ENCODE results near the gene CNOT2. TPM values are rescaled to one million over a fixed set of nuclear protein-coding genes. Genes with fewer than 3 reads are reported as not detected.

CNOT2 gene
- total RNA-seq, 1 experiment from 2014 or later: 64.7 TPM

GRCh38 chr12:70372881-70373280, 129.6 kb downstream of the CNOT2 start:
- Mint-ChIP-seq H3K4me1 (peaks cover 12% of the 10 kb centered on the region), H3K27ac (no peak overlapping the region), H3K36me3 (peaks cover 54% of the 10 kb centered on the region), H3K9me3 (peaks cover 15% of the 10 kb centered on the region), H3K27me3 (ENCODE audit: low read depth) (no peaks in the 10 kb centered on the region), H3K4me3 (no peak overlapping the region)
- DNase-seq (ENCODE audit: low spot score): no peak
- CTCF ChIA-PET: interaction anchor here (0.5 kb wide), 1 partner anchor 28 kb away, joined by 3 read pairs; no protein-coding TSS in a partner anchor
- ATAC-seq: no peak
- TF ChIP-seq ELF4 (CRISPR knock-in tag; IDR thresholded peaks at IDR 0.05; ENCODE audit: low read depth): no peak
- no peak for TF ChIP-seq TP53 (CRISPR knock-in tag; IDR thresholded peaks at IDR 0.05)
- TF ChIP-seq FOXP4 (CRISPR knock-in tag; IDR thresholded peaks at IDR 0.05): no peak
- no peak for TF ChIP-seq USF1 (CRISPR knock-in tag; IDR thresholded peaks at IDR 0.05)
- no peak for TF ChIP-seq AR (CRISPR knock-in tag; IDR thresholded peaks at IDR 0.05)
- no peak for TF ChIP-seq FOXJ3 (CRISPR knock-in tag; IDR thresholded peaks at IDR 0.05; ENCODE audit: borderline replicate concordance)
- TF ChIP-seq GRHL2 (CRISPR knock-in tag; IDR thresholded peaks at IDR 0.05; ENCODE audit: insufficient replicate concordance, severe bottlenecking): no peak
- TF ChIP-seq ESRRA (CRISPR knock-in tag; IDR thresholded peaks at IDR 0.05; ENCODE audit: borderline replicate concordance): no peak
- no peak for TF ChIP-seq E2F4 (CRISPR knock-in tag; IDR thresholded peaks at IDR 0.05; ENCODE audit: borderline replicate concordance, low read depth)
- TF ChIP-seq ATF2 (CRISPR knock-in tag; IDR thresholded peaks at IDR 0.05; ENCODE audit: borderline replicate concordance, low read depth): no peak
- no peak for TF ChIP-seq ATF1 (CRISPR knock-in tag; IDR thresholded peaks at IDR 0.05)
- no peak for TF ChIP-seq E2F5 (CRISPR knock-in tag; IDR thresholded peaks at IDR 0.05)
- TF ChIP-seq ZNF425 (CRISPR knock-in tag; conservative IDR thresholded peaks at IDR 0.05): no peak
- TF ChIP-seq ZNF512 (CRISPR knock-in tag; IDR thresholded peaks at IDR 0.05; ENCODE audit: borderline replicate concordance): no peak
- no peak for TF ChIP-seq NR1H2 (CRISPR knock-in tag; IDR thresholded peaks at IDR 0.05)
- no peak for TF ChIP-seq SMAD4 (CRISPR knock-in tag; IDR thresholded peaks at IDR 0.05)
- no peak for TF ChIP-seq PRRX2 (CRISPR knock-in tag; IDR thresholded peaks at IDR 0.05)
- POLR2A ChIA-PET: no interaction called here
